HG03175 (cell line): ENCODE data around the gene SPIRE1.
"Not testable (repeated sequence)": the region's sequence is repeated elsewhere in the genome, so short reads cannot be mapped to it uniquely, and the experiment has no call there.

Source experiments
- ATAC-seq: cut with Tn5 transposase; IDR thresholded peaks from one replicate; pipeline ENCODE4 v1.9.1; 2021; ENCODE audit warnings: mild to moderate bottlenecking, moderate library complexity; ENCODE audit not compliant: unreplicated experiment

Gene SPIRE1

GRCh38 chr18:12423393-12423792, 234.5 kb downstream of the SPIRE1 start:
- ATAC-seq, result no peak

- no peak for ATAC-seq
Measured at GRCh38 chr18:12422936-12423335, 235.0 kb downstream of the SPIRE1 start.

- no peak for ATAC-seq
Measured at GRCh38 chr18:12421732-12422131, 236.2 kb downstream of the SPIRE1 start.

GRCh38 chr18:12420821-12421421, 237.0 kb downstream of the SPIRE1 start:
- no peak for ATAC-seq

- no peak for ATAC-seq
Measured at GRCh38 chr18:12417687-12418086, 240.2 kb downstream of the SPIRE1 start.

GRCh38 chr18:12416098-12416729, 241.7 kb downstream of the SPIRE1 start:
- ATAC-seq, result no peak

- no peak for ATAC-seq
Measured at GRCh38 chr18:12411456-12411855, 246.5 kb downstream of the SPIRE1 start.

- not testable (repeated sequence) for ATAC-seq
Measured at GRCh38 chr18:12410747-12411146, 247.2 kb downstream of the SPIRE1 start.

GRCh38 chr18:12410081-12410481, 247.8 kb downstream of the SPIRE1 start:
- no peak for ATAC-seq

- ATAC-seq, result no peak
Measured at GRCh38 chr18:12409469-12409868, 248.4 kb downstream of the SPIRE1 start.

GRCh38 chr18:12408247-12408869, 249.5 kb downstream of the SPIRE1 start:
- ATAC-seq, result peak; percentile 8

- no peak for ATAC-seq
Measured at GRCh38 chr18:12406371-12407111, 251.4 kb downstream of the SPIRE1 start.

- ATAC-seq, result no peak
Measured at GRCh38 chr18:12405066-12405465, 252.8 kb downstream of the SPIRE1 start.

GRCh38 chr18:12403601-12404506, 254.1 kb downstream of the SPIRE1 start:
- no peak for ATAC-seq

- no peak for ATAC-seq
Measured at GRCh38 chr18:12401881-12402280, 256.0 kb downstream of the SPIRE1 start.

GRCh38 chr18:12399231-12399630, 258.7 kb downstream of the SPIRE1 start:
- ATAC-seq, result no peak

- no peak for ATAC-seq
Measured at GRCh38 chr18:12398625-12399024, 259.3 kb downstream of the SPIRE1 start.

- no peak for ATAC-seq
Measured at GRCh38 chr18:12397793-12398192, 260.1 kb downstream of the SPIRE1 start.

- no peak for ATAC-seq
Measured at GRCh38 chr18:12397254-12397653, 260.7 kb downstream of the SPIRE1 start.
